Endothelial cell of umbilical vein (primary cell): ENCODE data around the gene TNRC6B. TPM values are rescaled to one million over a fixed set of nuclear protein-coding genes. Genes with fewer than 3 reads are reported as not detected.

Experiments
- BruUV-seq: library from RNA; stranded (reverse); fragments of 400-500 nt; replicated peaks from 2 replicates; lab custom pipeline; 2021; lab: Mats Ljungman, UMichigan
- CTCF ChIA-PET: fragments of 300-600, 350-600 bp; sonication (Branson Sonifier 250); formaldehyde crosslinking; loops from one replicate; lab custom pipeline; 2021; ENCODE audit warnings: antibody characterized with exemption, inconsistent platforms; lab: Charles Lee
- POLR2A ChIA-PET: fragments of 300-600, 350-600 bp; sonication (Branson Sonifier 250); formaldehyde crosslinking; loops from one replicate; lab custom pipeline; 2021; ENCODE audit warnings: antibody characterized with exemption, inconsistent platforms; lab: Charles Lee
- DNase-seq: peaks from one replicate; pipeline ENCODE4 v3.0.0-alpha.2; 2011; ENCODE audit warnings: low read depth, low spot score
- FAIRE-seq: peaks from 2 replicates; lab custom pipeline; 2011; peaks lifted over from hg19 to GRCh38; lab: Jason Lieb, UNC
- H2AFZ ChIP-seq: 2 replicates; pipeline ENCODE4 v1.6.0; 2012; ENCODE audit warnings: low read depth, low read length, control low read depth, inconsistent platforms
- H3K27ac ChIP-seq: 2 replicates; pipeline ENCODE4 v1.5.1; 2011; ENCODE audit warnings: low read depth, mild to moderate bottlenecking, control low read depth, low read length, moderate library complexity; ENCODE audit not compliant: insufficient read depth
- H3K27me3 ChIP-seq, 2 experiments: 2 replicates each; pipeline versions ENCODE4 v1.6.0 to v1.6.1; 2011; ENCODE audit warnings: low read length in 2 of 2, mixed read lengths in 1 of 2; ENCODE audit not compliant: control insufficient read depth in 2 of 2, insufficient read depth in 2 of 2
- H3K36me3 ChIP-seq, 2 experiments: 2 replicates in 1 of 2; 3 replicates in 1 of 2; pipeline ENCODE4 v1.5.1; 2011; ENCODE audit warnings: low read length in 2 of 2, mild to moderate bottlenecking in 1 of 2, moderate library complexity in 1 of 2; ENCODE audit not compliant: control insufficient read depth in 2 of 2, insufficient read depth in 2 of 2; ENCODE audit errors: extremely low read depth in 1 of 2
- H3K4me1 ChIP-seq: 3 replicates; pipeline ENCODE4 v1.5.1; 2011; ENCODE audit warnings: mild to moderate bottlenecking, low read length; ENCODE audit not compliant: control insufficient read depth, insufficient read depth; ENCODE audit errors: extremely low read depth
- H3K4me2 ChIP-seq: 2 replicates; pipeline ENCODE4 v1.6.1; 2011; ENCODE audit warnings: low read length, control low read depth, mixed read lengths; ENCODE audit not compliant: insufficient read depth
- H3K4me3 ChIP-seq, 3 experiments: fragments of 200-600 bp in 1 of 3; sonication (generic), shearing (Covaris generic) in 1 of 3; replicated peaks in 1 of 3; 2 replicates each; pipeline ENCODE4 v1.5.1; 2011 to 2016; ENCODE audit warnings: control low read depth in 3 of 3, low read length in 3 of 3, mild to moderate bottlenecking in 2 of 3, inconsistent platforms in 1 of 3, low read depth in 1 of 3, moderate library complexity in 1 of 3; ENCODE audit not compliant: insufficient read depth in 1 of 3
- H3K79me2 ChIP-seq: 2 replicates; pipeline ENCODE4 v1.6.0; 2012; ENCODE audit warnings: low read length, inconsistent platforms; ENCODE audit not compliant: control insufficient read depth, insufficient read depth
- H3K9ac ChIP-seq: replicated peaks from 2 replicates; pipeline ENCODE3; 2011; ENCODE audit warnings: low read length, control low read depth; ENCODE audit not compliant: insufficient read depth; ENCODE audit errors: extremely low read depth
- H3K9me1 ChIP-seq: replicated peaks from 3 replicates; pipeline ENCODE4 v1.6.0; 2011; ENCODE audit warnings: mild to moderate bottlenecking, low read length; ENCODE audit not compliant: control insufficient read depth, insufficient read depth; ENCODE audit errors: extremely low read depth
- H3K9me3 ChIP-seq: replicated peaks from 2 replicates; pipeline ENCODE4 v1.5.1; 2012; ENCODE audit warnings: low read length, inconsistent platforms; ENCODE audit not compliant: control insufficient read depth, insufficient read depth
- H4K20me1 ChIP-seq: replicated peaks from 2 replicates; pipeline ENCODE3; 2011; ENCODE audit warnings: mild to moderate bottlenecking, low read length; ENCODE audit not compliant: control insufficient read depth, insufficient read depth; ENCODE audit errors: extremely low read depth
- CTCF ChIP-seq, 2 donors: IDR thresholded peaks; 1 replicate in 1 of 2; 2 replicates in 1 of 2; pipeline ENCODE4 v1.5.1; 2011; ENCODE audit warnings: low read length in 2 of 2, mild to moderate bottlenecking in 2 of 2, moderate library complexity in 2 of 2, control low read depth in 1 of 2, inconsistent platforms in 1 of 2, low read depth in 1 of 2; ENCODE audit not compliant: insufficient read depth in 1 of 2; ENCODE audit errors: extremely low read depth in 1 of 2
- EZH2 ChIP-seq: IDR thresholded peaks from 2 replicates; pipeline ENCODE4 v1.6.1; 2012; ENCODE audit warnings: borderline replicate concordance, low read depth, mild to moderate bottlenecking, moderate library complexity, low read length, inconsistent platforms; ENCODE audit not compliant: severe bottlenecking
- FOS ChIP-seq: IDR thresholded peaks from 2 replicates; pipeline ENCODE4 v1.6.1; 2011; ENCODE audit warnings: mild to moderate bottlenecking, low read length, moderate library complexity, borderline replicate concordance; ENCODE audit not compliant: insufficient read depth
- GATA2 ChIP-seq: IDR thresholded peaks from 2 replicates; pipeline ENCODE4 v1.7.0; 2011; ENCODE audit warnings: low read depth, mild to moderate bottlenecking, moderate library complexity, mixed read lengths, low read length; ENCODE audit not compliant: insufficient read length, insufficient read depth
- MAX ChIP-seq: IDR thresholded peaks from 2 replicates; pipeline ENCODE4 v1.6.1; 2011; ENCODE audit not compliant: insufficient read depth, insufficient read length
- POLR2A ChIP-seq: IDR thresholded peaks from 2 replicates; pipeline ENCODE4 v1.6.1; 2012; ENCODE audit warnings: low read depth, mild to moderate bottlenecking, control low read depth, low read length
- dilution Hi-C: fragments of 300-500 bp; cut with MboI; formaldehyde crosslinking; loops from one replicate; pipeline ENCODE4 v1.15.0; 2019; ENCODE audit warnings: low sequenced_read_pairs; ENCODE audit not compliant: extremely low pct_ligation_motif_present
- intact Hi-C: fragments of 100-400 bp; cut with micrococcal nuclease; formaldehyde crosslinking; loops from one replicate; pipeline ENCODE4 v1.10.0; 2022
- polyA plus RNA-seq, 4 experiments: library from polyadenylated mRNA; depleted of rRNA in 3 of 4; stranded (reverse) in 3 of 4; unstranded in 1 of 4; fragments of >200 nt; gene quantifications; 2 replicates each; pipeline versions ENCODE4 v1.2.1 to v1.2.3, GENCODE V29; 2011 to 2012; ENCODE audit warnings: missing spikeins in 1 of 4
- total RNA-seq: library from RNA; stranded (reverse); gene quantifications from 2 replicates; pipeline ENCODE4 v1.2.3, GENCODE V29; 2021

Gene TNRC6B
- total and polyA plus RNA-seq, 2 donors (not counting 3 experiments of a cell fraction or from before 2014, with no cell fraction given) = 10.6 to 37.2 TPM

- Histone ChIP-seq H2AFZ (no peak overlapping the region), H3K79me2 (peaks cover 65% of the 10 kb centered on the region), H3K36me3 (no peaks in the 10 kb centered on the region), H4K20me1 (no peaks in the 10 kb centered on the region), H3K27ac (no peak overlapping the region), H3K9me1 (no peaks in the 10 kb centered on the region), H3K9ac (peak overlapping the region; percentile 98), H3K4me1 (peaks cover 51% of the 10 kb centered on the region), H3K4me3 (peak overlapping the region in 1 of 3 experiments; percentile 99), H3K4me2 (peak overlapping the region; percentile 87), H3K27me3 (no peaks in the 10 kb centered on the region), H3K9me3 (no peaks in the 10 kb centered on the region)
- intact Hi-C loops = no loop called here
- no TSS peak for BruUV-seq
- FAIRE-seq = no peak
- no peak for TF ChIP-seq MAX
- no peak for TF ChIP-seq GATA2
- no peak for TF ChIP-seq EZH2
- no peak for TF ChIP-seq POLR2A
- TF ChIP-seq FOS = no peak
- TF ChIP-seq CTCF (IDR thresholded peaks at IDR 0.05; ENCODE audit: extremely low read depth in 1 of 2, insufficient read depth in 1 of 2, low read depth in 1 of 2, low read length in 2 of 2) = no peak
- dilution Hi-C loops = no loop called here
- POLR2A ChIA-PET = interaction anchor here (0.8 kb wide), 1 partner anchor 96 kb away, joined by 3 read pairs; no protein-coding TSS in a partner anchor
- DNase-seq = no peak
- CTCF ChIA-PET = interaction anchor here (1.0 to 4.9 kb wide), 6 partner anchors 8 to 167 kb away, joined by 3 to 33 read pairs (median 4); partner anchors contain the start of gene ADSL
These were observed 2.7 kb downstream of the TNRC6B start for GRCh38 chr22:40180403-40180802.
